Ishikawa (cell line): Measurements from ENCODE around the gene TENT5A.

Experiments
- CEBPB ChIP-seq: IDR thresholded peaks from 2 replicates; pipeline ENCODE4 v1.6.1; 2012
- CREB1 ChIP-seq: IDR thresholded peaks from 2 replicates; pipeline ENCODE4 v1.6.1; 2012; ENCODE audit warnings: low read depth
- EGR1 ChIP-seq: IDR thresholded peaks from 2 replicates; pipeline ENCODE4 v1.6.1; 2012
- EP300 ChIP-seq: IDR thresholded peaks from 2 replicates; pipeline ENCODE4 v1.6.1; 2012; ENCODE audit warnings: borderline replicate concordance
- FOXM1 ChIP-seq: IDR thresholded peaks from 2 replicates; pipeline ENCODE4 v1.6.1; 2012; ENCODE audit warnings: low read depth, borderline replicate concordance
- MAX ChIP-seq: IDR thresholded peaks from 2 replicates; pipeline ENCODE4 v1.6.1; 2012
- NFIC ChIP-seq: IDR thresholded peaks from 2 replicates; pipeline ENCODE4 v1.6.1; 2012
- RAD21 ChIP-seq: IDR thresholded peaks from 2 replicates; pipeline ENCODE4 v1.6.1; 2012; ENCODE audit warnings: low read depth
- REST ChIP-seq: IDR thresholded peaks from 2 replicates; pipeline ENCODE4 v1.6.1; 2012; ENCODE audit warnings: low read depth, mild to moderate bottlenecking
- TAF1 ChIP-seq: IDR thresholded peaks from 2 replicates; pipeline ENCODE4 v1.6.1; 2012; ENCODE audit warnings: low read depth, mild to moderate bottlenecking
- TCF12 ChIP-seq: IDR thresholded peaks from 2 replicates; pipeline ENCODE4 v1.6.1; 2012; ENCODE audit warnings: low read depth
- TEAD4 ChIP-seq: IDR thresholded peaks from 2 replicates; pipeline ENCODE4 v1.6.1; 2012
- USF1 ChIP-seq: IDR thresholded peaks from 2 replicates; pipeline ENCODE4 v1.6.1; 2012
- YY1 ChIP-seq: IDR thresholded peaks from 2 replicates; pipeline ENCODE4 v1.6.1; 2012; ENCODE audit warnings: low read depth
- ZBTB7A ChIP-seq: IDR thresholded peaks from 2 replicates; pipeline ENCODE4 v1.6.1; 2012; ENCODE audit warnings: low read depth

Gene TENT5A

GRCh38 chr6:81739230-81740195, 13.0 kb downstream of the TENT5A start:
- no peak for TF ChIP-seq TAF1
- TF ChIP-seq EGR1: no peak
- no peak for TF ChIP-seq MAX
- no peak for TF ChIP-seq EP300
- no peak for TF ChIP-seq YY1
- no peak for TF ChIP-seq FOXM1
- no peak for TF ChIP-seq CEBPB
- no peak for TF ChIP-seq NFIC
- no peak for TF ChIP-seq CREB1
- no peak for TF ChIP-seq TCF12
- no peak for TF ChIP-seq TEAD4
- TF ChIP-seq REST: no peak
- no peak for TF ChIP-seq RAD21
- TF ChIP-seq ZBTB7A: no peak
- TF ChIP-seq USF1: no peak

- no peak for TF ChIP-seq TCF12
- no peak for TF ChIP-seq FOXM1
- TF ChIP-seq TAF1: no peak
- TF ChIP-seq ZBTB7A: no peak
- no peak for TF ChIP-seq TEAD4
- no peak for TF ChIP-seq USF1
- no peak for TF ChIP-seq NFIC
- TF ChIP-seq EGR1: no peak
- no peak for TF ChIP-seq CREB1
- TF ChIP-seq RAD21: no peak
- no peak for TF ChIP-seq CEBPB
- TF ChIP-seq REST: no peak
- TF ChIP-seq EP300: no peak
- no peak for TF ChIP-seq MAX
Observed at GRCh38 chr6:81736428-81736827, 16.1 kb downstream of the TENT5A start.

- TF ChIP-seq RAD21 (no peak), EP300 (no peak), FOXM1 (no peak), TAF1 (no peak), ZBTB7A (no peak), REST (no peak), YY1 (no peak), USF1 (no peak), NFIC (no peak), EGR1 (no peak), CEBPB (no peak), TEAD4 (no peak), CREB1 (no peak), TCF12 (no peak), MAX (no peak)
Observed at GRCh38 chr6:81735756-81736380, 16.6 kb downstream of the TENT5A start.
